KG1 (cell line): ENCODE data around the gene TSPAN9.

Experiments used
- DNase-seq: peaks from one replicate; lab custom pipeline; 2025; lab: John Stamatoyannopoulos, UW

Gene TSPAN9

DNA sequence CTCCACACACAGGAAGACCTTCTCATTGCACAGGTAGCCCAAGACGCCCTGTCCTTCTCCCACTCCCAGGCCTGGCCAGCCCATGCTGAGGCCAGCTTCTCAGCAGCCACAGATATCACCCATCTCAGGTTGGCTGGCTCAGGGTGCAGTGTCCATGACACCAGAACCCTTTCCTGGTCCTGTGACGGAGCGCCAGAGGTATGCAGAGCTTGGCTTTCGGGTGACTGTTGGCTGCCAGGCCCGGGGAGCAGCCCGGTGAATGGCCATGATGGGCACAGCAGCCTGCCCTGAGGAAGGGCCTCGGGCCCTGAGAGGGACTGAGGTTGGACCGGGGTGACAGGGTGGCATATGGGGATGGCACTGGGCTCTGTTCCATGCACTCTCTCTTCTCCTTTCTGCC is 173.4 kb downstream of the TSPAN9 start:
- no peak for DNase-seq

DNA sequence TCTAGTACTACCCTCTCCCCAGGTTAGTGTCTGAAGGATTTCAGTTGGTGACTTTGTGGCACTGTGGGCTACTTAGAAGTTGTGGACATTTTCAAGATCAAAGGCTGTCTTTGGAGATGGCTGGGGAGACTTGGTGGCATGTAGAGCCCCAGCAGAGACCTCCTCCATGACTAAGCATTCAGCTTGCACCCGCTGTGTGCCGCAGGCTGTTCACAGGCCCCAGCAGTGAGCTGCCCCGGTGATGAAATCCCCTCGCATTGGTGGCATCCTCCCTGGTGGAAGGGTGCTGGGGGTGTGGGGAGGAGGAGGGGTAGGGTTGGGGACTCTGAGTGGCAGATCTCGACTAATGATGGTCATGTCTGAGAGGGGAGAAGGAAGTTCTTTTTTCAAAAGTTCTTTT is 173.9 kb downstream of the TSPAN9 start:
- DNase-seq = no peak

DNA sequence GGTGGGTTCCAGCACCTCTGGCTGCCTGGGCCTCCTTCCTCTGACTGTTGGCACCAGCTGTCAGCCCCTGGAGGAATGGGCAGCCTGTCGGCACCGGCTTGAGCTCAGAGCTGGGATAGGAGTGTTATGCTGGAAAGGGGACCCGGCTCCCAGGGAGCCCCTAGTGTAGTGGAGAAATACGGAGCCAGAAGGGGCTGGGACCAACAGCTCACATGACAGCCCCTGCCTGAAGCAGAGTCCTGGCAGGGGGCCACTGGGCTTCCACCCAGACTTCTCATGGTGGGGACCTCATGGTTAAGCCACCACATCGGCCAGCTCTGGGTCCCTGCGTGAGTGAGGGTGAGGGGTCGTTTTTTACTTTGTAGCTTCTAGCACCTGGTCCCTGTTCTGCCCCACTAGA is 174.5 kb downstream of the TSPAN9 start:
- DNase-seq = no peak

DNA sequence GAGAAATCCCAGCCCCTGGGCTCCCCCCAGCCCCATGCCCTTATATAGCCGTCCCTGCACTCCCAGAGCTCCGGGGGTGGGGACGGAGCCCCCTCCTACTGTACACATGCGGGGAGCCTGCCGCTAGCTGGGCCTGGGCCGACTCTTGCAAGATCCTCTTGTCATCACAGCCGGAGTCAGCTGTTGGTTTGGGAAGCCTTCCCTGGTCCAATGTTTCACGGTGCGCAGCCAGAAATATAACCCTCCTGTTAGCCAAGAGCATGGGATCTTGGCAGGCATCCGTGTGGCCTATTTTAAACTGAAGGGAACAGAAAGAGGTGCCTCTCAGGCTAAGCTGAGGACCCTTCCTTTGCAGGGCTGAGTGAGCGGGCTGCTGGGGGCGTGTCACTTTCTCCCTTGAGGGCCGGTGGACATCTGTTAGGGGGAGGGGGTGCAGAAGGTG is 175.3 kb downstream of the TSPAN9 start:
- no peak for DNase-seq

DNA sequence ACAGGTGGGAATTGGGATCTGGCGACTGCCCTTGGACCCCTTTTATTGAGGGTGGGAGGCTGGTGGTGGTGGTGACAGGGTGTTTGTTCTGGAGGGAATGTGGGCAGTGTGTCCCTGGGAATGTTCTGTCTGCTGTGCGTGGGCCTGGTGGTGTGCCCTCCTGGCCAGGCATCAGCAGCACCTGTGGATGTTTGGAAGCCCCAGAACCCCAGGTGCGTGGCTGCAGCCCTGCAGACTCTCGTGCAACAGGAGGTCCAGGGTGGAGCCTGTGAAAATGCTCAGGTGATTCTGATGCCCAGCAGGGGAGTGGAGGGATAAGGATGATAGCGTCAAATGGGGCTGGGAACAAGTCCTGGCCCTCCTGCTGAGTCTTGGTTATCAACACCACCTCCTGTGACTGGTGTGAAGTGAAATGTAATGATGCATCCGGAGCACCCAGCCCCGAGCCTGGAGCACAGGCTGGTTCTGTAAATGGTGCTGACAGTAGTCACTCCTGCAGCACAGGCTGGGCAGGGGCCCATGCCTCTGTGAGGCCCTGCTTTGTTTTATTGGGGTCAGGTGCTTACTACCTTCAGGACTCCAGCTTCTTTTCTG is 176.6 kb downstream of the TSPAN9 start:
- no peak for DNase-seq

DNA sequence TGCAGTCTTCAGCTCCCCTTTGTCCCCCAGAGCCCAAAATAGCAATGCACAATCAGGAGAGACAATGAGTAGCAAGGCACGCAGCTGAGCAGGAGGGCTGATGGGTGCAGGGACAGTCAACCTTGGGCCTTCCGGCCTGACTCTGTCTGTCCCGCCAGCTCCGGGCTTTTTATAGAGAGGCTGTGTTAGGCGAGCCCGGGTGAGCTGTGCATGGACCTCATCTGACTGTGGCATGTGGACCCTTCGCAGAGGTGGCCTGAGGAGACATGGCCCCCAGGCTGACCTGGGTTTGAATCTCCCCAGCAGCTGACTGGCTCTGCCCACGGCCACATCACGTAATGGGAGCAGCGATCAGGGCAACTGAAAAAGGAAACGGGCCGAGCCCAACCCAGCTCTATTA is 177.9 kb downstream of the TSPAN9 start:
- DNase-seq = no peak

DNA sequence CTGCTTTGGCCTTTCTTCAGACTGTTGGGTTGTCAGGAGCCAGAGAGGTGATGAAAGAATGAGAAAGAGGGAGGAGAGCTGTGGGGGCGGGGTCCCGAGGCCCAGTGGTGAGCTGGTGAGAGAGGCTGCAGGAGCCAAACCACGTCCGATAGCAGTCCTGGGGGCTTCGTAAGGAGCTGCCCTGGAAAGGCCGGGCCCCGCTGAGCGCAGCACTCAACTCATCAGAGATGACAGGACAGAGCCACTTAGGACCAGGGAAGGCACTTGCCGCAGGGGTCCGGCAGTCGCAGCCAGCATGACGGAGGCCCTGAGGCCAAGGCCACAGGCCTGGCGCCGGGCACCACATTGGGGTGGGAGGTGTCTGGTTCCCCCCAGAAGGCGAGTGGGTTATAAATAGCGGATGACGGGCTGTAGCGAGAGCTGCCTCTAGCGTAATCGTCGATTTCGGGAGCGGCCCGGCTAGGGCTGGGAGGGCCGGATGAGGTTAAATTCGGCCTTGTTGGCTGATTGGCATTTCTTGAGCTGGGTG is 179.0 kb downstream of the TSPAN9 start:
- DNase-seq = no peak

DNA sequence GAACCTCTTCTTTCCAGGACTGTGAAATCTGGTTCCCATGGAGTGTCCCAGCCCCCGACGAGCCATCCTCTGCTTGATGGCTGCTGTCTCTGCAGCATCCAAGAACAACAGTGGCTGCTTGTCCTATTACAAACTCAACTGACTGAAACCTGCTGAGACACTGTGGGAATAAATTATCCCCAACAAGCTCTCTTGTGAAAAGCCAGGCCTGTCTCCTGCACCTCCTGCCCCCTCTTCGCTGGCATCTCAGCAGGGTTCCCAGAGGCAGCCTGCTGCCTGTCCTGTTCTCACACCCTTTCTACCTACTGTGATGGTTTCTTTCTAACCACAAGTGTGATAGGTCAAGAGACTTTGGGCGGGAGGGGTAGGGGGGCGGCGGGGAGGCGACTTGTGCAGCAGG is 180.2 kb downstream of the TSPAN9 start:
- DNase-seq = no peak

DNA sequence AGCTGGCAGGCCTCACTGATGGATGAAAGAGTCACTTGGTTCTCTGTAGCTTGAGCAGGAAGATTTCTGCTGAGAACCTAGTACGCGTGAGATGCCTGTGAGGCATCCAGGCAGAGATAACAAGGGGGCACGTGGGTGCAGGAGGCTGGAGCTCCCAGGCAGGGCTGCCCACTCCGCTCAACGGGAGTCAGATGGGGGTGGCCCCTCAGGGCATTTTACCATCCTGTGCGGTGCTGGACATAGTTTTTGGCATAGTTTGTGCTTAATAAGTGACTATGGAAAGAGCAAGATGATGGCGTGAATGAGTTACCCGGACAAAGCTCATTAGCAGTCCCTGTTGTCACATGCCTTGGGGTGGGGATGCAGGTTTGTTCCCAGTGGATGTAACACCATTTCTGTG is 182.8 kb downstream of the TSPAN9 start:
- DNase-seq = no peak

DNA sequence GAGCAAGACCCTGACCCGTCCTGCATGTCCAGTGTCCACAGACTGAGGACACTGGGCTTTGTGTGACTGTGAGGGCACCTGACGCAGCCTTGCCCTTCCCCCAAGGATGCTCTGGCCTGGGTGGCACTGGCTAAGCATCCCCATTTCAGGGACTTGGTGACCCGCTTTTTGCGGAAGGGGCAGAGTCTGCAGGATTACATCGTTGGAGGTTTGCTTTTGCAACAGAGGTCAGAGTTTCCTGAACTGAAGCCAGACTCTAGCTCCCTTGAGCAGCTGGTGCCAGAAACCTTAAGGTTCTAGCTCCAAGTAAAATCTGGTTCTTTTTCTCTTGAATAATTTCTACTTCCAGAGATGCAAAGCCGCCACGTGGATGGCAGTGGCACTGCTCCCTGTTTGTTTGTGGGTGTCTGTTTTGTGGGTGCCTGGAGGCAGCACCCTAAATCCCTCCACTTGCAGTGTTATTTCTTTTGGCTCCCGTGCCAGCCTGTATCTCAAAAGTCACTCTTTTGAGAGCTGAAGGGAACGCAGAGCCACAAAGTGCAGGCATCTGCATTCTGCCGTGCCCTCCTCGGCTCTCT is 184.7 kb downstream of the TSPAN9 start:
- no peak for DNase-seq

DNA sequence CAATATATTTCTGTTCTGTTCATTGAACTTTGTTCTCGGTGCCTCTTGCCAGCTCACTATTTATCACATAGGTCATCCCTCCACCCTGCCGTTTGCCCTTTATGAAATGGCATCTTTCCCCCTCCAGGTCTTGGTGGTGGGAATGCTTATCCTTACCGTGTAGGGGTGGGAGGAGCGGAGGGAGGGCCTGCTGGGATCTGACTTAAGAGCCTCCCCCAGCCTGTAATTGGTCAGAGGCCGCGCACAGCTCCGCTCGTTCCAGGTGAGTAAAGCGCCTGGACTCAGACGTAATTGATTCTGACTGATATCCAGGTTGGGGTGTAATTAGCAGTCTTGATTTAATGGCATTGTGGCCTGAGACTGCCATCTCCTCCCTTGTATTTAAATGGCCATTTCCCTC is 185.3 kb downstream of the TSPAN9 start:
- DNase-seq = no peak

DNA sequence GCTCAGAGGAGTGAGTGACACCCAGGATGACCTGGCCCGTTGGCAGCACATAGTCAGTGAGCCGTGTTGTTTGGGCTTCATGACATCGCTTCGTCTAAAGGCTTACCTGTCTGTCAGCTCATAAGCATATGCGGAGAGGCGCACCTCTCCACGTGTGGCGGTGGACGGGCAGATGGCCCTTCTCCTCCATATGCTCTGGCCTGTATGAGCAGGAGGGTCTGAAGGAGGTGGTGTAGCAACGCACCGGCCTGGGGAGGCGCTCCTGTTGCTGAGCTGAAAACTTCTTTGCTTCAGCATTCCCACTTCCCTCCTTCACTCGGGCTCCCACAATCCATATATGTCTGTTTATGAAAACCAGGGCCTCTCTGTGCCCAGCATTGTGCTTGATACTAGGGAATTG is 186.1 kb downstream of the TSPAN9 start:
- no peak for DNase-seq

DNA sequence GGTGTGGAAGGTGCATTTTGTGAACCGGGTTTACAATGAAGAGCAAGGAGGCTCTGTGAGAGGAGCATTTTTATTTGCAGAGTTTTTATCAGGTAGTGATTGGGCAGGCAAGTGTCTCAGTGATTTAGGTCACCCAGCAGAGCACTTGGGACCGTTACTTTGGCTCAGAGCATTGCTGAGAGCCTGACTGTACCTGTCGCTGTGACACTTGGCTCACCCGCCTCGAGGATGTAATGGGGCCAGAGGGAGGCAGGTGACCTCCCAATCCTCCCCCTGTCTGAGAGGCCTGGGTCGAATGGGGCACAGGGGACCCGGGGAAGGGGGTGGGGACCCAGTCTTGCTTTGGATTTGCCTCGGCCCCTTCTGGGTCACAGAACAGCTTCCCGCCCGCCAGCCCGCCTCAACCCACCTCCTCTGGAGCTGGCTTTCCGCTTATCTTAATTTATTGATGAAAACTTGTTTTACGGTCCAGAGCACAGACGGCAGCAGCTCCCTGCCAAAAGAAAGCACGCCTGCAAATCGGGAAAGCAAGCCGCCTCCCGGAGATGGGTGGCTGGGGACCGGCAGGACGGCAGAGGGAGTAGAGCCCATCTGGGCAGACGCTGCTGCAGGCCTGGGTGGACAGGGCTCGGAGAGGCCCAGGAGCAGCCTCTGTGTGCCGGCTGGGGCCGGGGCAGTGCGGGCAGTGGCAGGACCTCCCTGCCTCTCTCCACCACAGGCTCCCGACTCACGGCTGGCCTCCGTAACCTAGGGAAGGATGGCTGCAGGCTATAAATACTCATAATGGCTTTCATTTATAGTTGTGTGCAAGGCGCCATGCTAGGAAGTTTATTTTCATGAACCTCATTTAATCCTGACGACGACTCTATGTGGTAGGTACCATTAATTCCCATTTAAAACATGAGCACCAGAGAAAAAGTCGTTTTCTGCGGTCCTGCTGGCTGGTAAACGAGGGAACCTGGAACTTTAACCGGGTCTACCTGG is 187.1 kb downstream of the TSPAN9 start:
- no peak for DNase-seq

DNA sequence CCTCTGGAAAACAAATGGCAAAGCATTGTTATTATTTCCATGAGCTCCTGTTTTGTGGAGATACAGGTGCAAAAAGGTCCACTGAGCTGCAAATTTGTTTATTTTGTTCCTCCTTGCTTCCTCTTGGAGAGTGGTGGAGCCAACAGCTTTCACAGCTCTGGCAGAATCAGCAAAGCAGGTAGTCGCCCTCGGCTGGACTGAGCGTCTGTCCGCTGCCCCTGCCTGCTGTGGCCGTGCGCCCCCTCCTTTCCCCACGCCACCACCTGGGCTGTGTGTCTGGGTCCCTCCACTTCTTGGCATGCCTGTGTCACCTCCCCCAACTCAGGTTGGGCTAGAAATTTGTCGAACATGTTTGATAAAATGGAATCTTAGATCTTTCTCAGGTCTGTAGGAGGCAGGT is 188.2 kb downstream of the TSPAN9 start:
- no peak for DNase-seq

DNA sequence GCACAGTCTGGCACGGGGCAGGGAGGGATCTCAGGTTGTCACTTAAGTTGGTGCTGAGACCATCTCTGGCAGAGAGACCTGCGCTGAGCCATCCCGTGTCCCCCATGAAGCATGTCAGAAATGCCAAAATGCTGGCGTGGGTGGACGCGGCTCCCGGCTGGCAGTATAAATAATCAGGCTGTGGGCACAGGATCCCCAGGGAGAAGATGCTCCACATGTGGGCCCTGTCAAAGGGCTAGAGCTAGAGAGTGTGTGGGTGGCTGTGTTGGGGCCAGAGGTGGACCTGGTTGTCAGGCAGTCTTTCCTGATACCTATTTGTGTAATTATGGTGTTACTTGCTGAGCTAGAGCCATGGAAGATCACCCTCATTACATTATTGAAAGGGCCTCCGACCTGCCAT is 189.5 kb downstream of the TSPAN9 start:
- no peak for DNase-seq

DNA sequence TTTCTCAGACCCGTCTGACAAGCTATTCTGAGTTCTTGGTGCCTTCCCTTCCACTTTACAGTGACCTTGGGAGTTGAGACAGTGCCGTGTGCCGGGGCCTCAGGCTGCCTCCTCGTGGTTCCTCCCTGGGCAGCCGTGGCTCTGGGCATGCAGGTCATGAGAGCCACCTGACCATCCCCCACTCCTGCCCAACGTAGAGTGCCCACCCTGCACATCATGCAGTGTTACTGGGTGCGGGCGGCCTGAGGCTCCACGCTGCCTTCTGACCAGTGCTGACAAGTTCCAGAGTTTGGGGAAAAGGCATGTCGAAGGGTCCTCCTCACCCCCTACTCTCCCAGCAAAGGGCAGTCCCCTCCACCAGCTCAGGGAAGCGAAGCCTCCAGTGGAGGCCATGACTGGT is 190.5 kb downstream of the TSPAN9 start:
- no peak for DNase-seq

DNA sequence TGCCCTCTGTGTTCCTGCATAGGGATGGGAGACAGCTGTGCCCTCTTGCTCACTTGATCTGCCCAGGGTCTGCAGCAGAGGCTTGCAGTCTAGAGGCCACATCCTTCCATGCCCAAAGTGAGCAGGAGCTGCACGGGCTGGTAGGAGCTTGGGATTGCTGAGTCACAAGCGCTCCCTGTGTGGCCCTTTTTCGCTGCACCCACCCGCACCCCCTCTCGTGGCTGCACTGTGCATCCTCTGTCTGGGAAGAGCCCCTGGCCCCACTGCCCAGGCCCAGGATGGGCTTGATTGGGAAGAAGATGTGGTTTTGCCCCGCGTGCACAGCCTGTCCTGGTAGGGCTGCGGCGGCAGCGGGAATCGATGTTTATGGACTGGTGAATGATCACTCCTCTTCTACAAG is 192.4 kb downstream of the TSPAN9 start:
- DNase-seq = no peak

DNA sequence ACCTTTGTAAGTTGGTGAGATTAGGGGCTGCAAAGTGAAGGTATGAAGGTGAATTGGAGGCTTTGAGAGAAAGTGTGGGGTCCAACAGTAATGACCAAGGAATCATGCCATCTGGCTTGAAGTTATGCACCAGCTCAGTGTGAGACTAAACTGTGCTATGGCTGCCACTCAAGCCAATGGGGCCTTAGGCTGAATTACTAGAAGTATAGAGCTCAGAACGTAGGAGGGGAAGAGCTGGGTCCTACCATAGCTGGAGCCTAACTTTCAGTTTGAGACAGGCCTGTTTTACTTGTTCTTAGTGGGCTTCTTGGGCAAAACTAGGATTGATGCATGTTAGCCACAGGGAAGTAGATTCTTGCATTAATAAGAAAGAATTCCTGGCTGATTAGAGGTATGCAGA is 194.0 kb downstream of the TSPAN9 start:
- no peak for DNase-seq

DNA sequence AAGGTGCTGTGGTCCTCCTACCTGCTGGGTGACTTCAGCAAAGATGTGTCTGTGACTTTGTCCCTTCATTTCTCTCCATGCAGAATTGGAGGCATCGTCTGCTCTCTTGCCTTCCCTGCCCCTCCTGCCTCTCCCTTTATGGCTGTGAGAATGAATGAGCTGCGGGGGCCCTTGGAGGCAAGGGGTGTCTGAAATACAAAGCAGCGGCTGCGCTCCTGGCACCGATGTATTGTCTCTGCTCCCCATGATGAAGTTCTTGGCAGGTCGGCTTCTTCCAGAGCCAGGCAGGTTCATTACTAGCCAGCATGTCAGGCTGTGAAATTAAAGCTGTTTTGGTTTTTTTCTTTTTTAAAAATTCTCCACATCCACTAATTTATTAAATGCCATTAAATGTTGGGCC is 194.5 kb downstream of the TSPAN9 start:
- no peak for DNase-seq

DNA sequence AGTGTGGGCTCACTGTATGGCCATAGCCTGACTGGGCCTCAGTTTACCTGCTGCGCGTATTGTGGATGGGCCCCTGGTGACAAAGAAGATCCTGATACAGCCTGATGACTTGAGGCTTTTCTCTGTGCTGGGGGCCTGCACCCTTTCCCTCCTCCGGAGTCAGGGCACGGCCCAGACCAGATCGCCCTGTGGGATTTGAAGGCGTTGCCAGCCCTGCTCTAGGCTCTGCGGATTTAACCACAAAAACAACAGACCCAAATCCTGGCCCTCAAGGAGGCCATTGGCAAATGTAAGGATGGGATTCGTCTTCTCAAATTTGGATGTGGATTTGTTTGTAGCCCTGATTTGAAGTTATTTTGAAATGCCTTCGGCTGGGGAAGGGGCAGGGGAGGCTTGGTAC is 195.8 kb downstream of the TSPAN9 start:
- no peak for DNase-seq

DNA sequence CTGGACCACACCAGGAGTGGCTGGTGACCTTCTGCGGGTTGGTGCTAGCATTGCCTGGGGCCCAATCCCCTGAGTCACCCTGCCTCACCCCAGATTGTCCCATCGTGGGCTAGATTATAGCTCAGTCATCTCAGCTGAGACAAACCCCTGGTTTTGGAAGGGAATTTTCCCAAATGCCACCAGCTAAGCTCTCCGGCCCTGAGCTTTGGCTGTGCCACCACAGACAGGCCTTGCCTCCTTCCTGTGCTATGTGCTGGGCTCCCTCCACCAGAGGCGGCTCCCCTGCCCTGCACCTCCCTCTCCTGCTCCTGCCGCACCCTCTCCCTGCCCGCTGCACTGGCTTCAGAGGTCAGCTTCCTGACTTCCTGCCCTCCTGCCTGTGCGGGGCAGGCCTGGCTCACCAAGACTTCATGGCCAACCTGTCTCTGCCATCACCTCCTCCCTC is 196.3 kb downstream of the TSPAN9 start:
- no peak for DNase-seq

DNA sequence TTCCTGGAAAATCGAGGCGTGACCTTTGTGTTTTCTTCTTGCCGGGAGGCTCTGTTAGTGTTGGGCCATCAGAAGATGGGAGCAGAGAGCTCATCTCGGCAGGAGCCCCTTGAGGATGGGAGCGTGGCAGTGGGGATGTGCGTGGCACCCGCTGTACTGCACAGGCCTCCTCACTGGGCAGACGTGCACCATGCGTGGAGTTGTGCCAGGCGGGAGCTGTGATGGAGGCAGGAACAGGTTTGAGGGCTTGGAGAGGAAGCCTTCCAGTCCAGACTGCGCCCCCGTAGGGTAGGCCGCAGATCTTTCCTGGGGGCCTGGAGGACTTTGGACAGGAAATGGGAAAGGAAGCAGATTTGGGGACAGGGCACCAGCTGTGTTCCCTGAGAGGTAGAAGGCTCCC is 197.5 kb downstream of the TSPAN9 start:
- DNase-seq = no peak
